Ishikawa (cell line): ENCODE measurements around the gene C15orf39.
"Not testable (repeated sequence)": the region's sequence is repeated elsewhere in the genome, so short reads cannot be mapped to it uniquely, and the experiment has no call there.

ENCODE experiments used
- CEBPB ChIP-seq: IDR thresholded peaks from 2 replicates; pipeline ENCODE4 v1.6.1; 2012
- CREB1 ChIP-seq: IDR thresholded peaks from 2 replicates; pipeline ENCODE4 v1.6.1; 2012; ENCODE audit warnings: low read depth
- EGR1 ChIP-seq: IDR thresholded peaks from 2 replicates; pipeline ENCODE4 v1.6.1; 2012
- EP300 ChIP-seq: IDR thresholded peaks from 2 replicates; pipeline ENCODE4 v1.6.1; 2012; ENCODE audit warnings: borderline replicate concordance
- FOXM1 ChIP-seq: IDR thresholded peaks from 2 replicates; pipeline ENCODE4 v1.6.1; 2012; ENCODE audit warnings: low read depth, borderline replicate concordance
- MAX ChIP-seq: IDR thresholded peaks from 2 replicates; pipeline ENCODE4 v1.6.1; 2012
- NFIC ChIP-seq: IDR thresholded peaks from 2 replicates; pipeline ENCODE4 v1.6.1; 2012
- RAD21 ChIP-seq: IDR thresholded peaks from 2 replicates; pipeline ENCODE4 v1.6.1; 2012; ENCODE audit warnings: low read depth
- REST ChIP-seq: IDR thresholded peaks from 2 replicates; pipeline ENCODE4 v1.6.1; 2012; ENCODE audit warnings: low read depth, mild to moderate bottlenecking
- TAF1 ChIP-seq: IDR thresholded peaks from 2 replicates; pipeline ENCODE4 v1.6.1; 2012; ENCODE audit warnings: low read depth, mild to moderate bottlenecking
- TCF12 ChIP-seq: IDR thresholded peaks from 2 replicates; pipeline ENCODE4 v1.6.1; 2012; ENCODE audit warnings: low read depth
- TEAD4 ChIP-seq: IDR thresholded peaks from 2 replicates; pipeline ENCODE4 v1.6.1; 2012
- USF1 ChIP-seq: IDR thresholded peaks from 2 replicates; pipeline ENCODE4 v1.6.1; 2012
- YY1 ChIP-seq: IDR thresholded peaks from 2 replicates; pipeline ENCODE4 v1.6.1; 2012; ENCODE audit warnings: low read depth
- ZBTB7A ChIP-seq: IDR thresholded peaks from 2 replicates; pipeline ENCODE4 v1.6.1; 2012; ENCODE audit warnings: low read depth

The C15orf39 gene

GRCh38 chr15:75237316-75237982 lies 35.8 kb downstream of the C15orf39 start:
- no peak for TF ChIP-seq REST
- no peak for TF ChIP-seq TAF1
- no peak for TF ChIP-seq CREB1
- TF ChIP-seq MAX = no peak
- no peak for TF ChIP-seq TCF12
- no peak for TF ChIP-seq NFIC
- no peak for TF ChIP-seq CEBPB
- no peak for TF ChIP-seq RAD21
- TF ChIP-seq FOXM1 = no peak
- TF ChIP-seq TEAD4 = no peak
- TF ChIP-seq EGR1 = no peak
- TF ChIP-seq USF1 = no peak

- TF ChIP-seq CREB1 (no peak), FOXM1 (no peak), YY1 (no peak), USF1 (no peak), TEAD4 (no peak), ZBTB7A (no peak)
These were observed 36.5 kb downstream of the C15orf39 start for GRCh38 chr15:75238150-75238549.

GRCh38 chr15:75249726-75250125 lies 48.0 kb downstream of the C15orf39 start:
- no peak for TF ChIP-seq TCF12
- no peak for TF ChIP-seq MAX
- TF ChIP-seq EP300 = no peak

GRCh38 chr15:75252285-75252684 lies 50.6 kb downstream of the C15orf39 start:
- TF ChIP-seq RAD21 = peak; percentile 46; the same call in 1 of the 2 replicates

- TF ChIP-seq CREB1, ZBTB7A, NFIC: not testable (repeated sequence)
These were observed 56.4 kb downstream of the C15orf39 start, which contains the start of gene GOLGA6C for GRCh38 chr15:75258034-75258433. Gene GOLGA6C (plus strand): TSS chr15:75258334. CDS start chr15:75258599, 265 bp downstream.
